HEK293T (cell line): Measurements from ENCODE around the gene KRT7.

Experiments
- CTCF ChIA-PET: fragments of 350-600 bp; formaldehyde crosslinking; extraction: SDS; loops from one replicate; lab custom pipeline; 2021; ENCODE audit warnings: antibody characterized with exemption, inconsistent platforms; lab: Yijun Ruan, JAX
- POLR2A ChIA-PET: fragments of 350-600 bp; formaldehyde crosslinking; extraction: SDS; loops from one replicate; lab custom pipeline; 2020; ENCODE audit warnings: antibody characterized with exemption, inconsistent platforms; lab: Yijun Ruan, JAX
- DNase-seq: peaks from one replicate; pipeline ENCODE4 v3.0.0; 2012; ENCODE audit warnings: mixed read lengths; ENCODE audit errors: extremely low spot score
- ARNT ChIP-seq: fragments of 450-650 bp; IDR thresholded peaks from 2 replicates; pipeline ENCODE4 v1.6.1; 2017; ENCODE audit warnings: mild to moderate bottlenecking
- BHLHE40 ChIP-seq: fragments of 450-650 bp; IDR thresholded peaks from 2 replicates; pipeline ENCODE4 v1.6.1; 2016; ENCODE audit warnings: mild to moderate bottlenecking, moderate library complexity, borderline replicate concordance
- CTBP1 ChIP-seq: fragments of 450-650 bp; IDR thresholded peaks from 2 replicates; pipeline ENCODE4 v1.6.1; 2016; ENCODE audit warnings: borderline replicate concordance
- ELF4 ChIP-seq: fragments of 450-650 bp; IDR thresholded peaks from 2 replicates; pipeline ENCODE4 v1.6.1; 2017; ENCODE audit warnings: antibody characterized with exemption
- FOXA1 ChIP-seq: fragments of 450-650 bp; IDR thresholded peaks from 2 replicates; pipeline ENCODE4 v1.6.1; 2016; ENCODE audit warnings: mild to moderate bottlenecking
- FOXK2 ChIP-seq: fragments of 450-650 bp; IDR thresholded peaks from 2 replicates; pipeline ENCODE4 v1.6.1; 2016; ENCODE audit warnings: mild to moderate bottlenecking
- FOXM1 ChIP-seq: fragments of 450-650 bp; IDR thresholded peaks from 2 replicates; pipeline ENCODE4 v1.6.1; 2017; ENCODE audit warnings: mild to moderate bottlenecking, borderline replicate concordance
- HDGF ChIP-seq: fragments of 450-650 bp; IDR thresholded peaks from 2 replicates; pipeline ENCODE4 v1.6.1; 2017; ENCODE audit warnings: antibody characterized with exemption, borderline replicate concordance
- L3MBTL2 ChIP-seq: fragments of 450-650 bp; conservative IDR thresholded peaks from 2 replicates; pipeline ENCODE4 v1.6.1; 2016; ENCODE audit warnings: mild to moderate bottlenecking
- LEF1 ChIP-seq: fragments of 450-650 bp; IDR thresholded peaks from 2 replicates; pipeline ENCODE4 v1.6.1; 2017; ENCODE audit warnings: mild to moderate bottlenecking, borderline replicate concordance
- NFRKB ChIP-seq: fragments of 450-650 bp; IDR thresholded peaks from 2 replicates; pipeline ENCODE4 v1.6.1; 2016; ENCODE audit warnings: mild to moderate bottlenecking, moderate library complexity
- PKNOX1 ChIP-seq: fragments of 450-650 bp; IDR thresholded peaks from 2 replicates; pipeline ENCODE4 v1.6.1; 2016
- SP1 ChIP-seq: fragments of 450-650 bp; IDR thresholded peaks from 2 replicates; pipeline ENCODE4 v1.6.1; 2017
- SUZ12 ChIP-seq: fragments of 450-650 bp; IDR thresholded peaks from 2 replicates; pipeline ENCODE4 v1.6.1; 2016; ENCODE audit warnings: mild to moderate bottlenecking
- TARDBP ChIP-seq: fragments of 450-650 bp; IDR thresholded peaks from 2 replicates; pipeline ENCODE4 v1.6.1; 2016
- ZNF384 ChIP-seq: fragments of 450-650 bp; IDR thresholded peaks from 2 replicates; pipeline ENCODE4 v1.6.1; 2016

Gene KRT7

GRCh38 chr12:52221912-52222457 lies 11.1 kb upstream of the KRT7 start:
- TF ChIP-seq NFRKB (no peak), FOXA1 (no peak), CTBP1 (no peak), ARNT (no peak), TARDBP (no peak), ELF4 (no peak), PKNOX1 (no peak), HDGF (no peak), ZNF384 (no peak), FOXM1 (no peak)
- ChIA-PET CTCF (interaction anchor here (0.6 to 3.9 kb wide), 32 partner anchors 8 to 659 kb away, joined by 3 to 25 read pairs (median 4); no protein-coding TSS in a partner anchor), POLR2A (no interaction called here)
- DNase-seq: peak; percentile 57

DNA sequence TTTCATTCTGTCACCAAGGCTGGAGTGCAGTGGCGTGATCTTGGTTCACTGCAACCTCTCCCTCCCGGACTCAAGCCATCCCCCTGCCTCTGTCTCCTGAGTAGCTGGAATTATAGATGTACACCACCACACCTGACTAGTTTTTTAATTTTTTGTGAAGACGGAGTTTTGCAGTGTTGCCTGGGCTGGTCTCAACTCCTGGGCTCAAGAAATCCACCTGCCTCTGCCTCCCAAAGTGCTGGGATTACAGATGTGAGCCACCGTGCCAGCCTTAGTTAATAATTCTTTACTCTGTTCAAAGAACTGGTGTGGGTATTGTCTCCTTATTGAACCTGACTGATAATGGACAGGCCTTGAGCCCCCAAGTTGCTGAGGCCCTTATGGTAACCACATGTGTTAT lies 10.4 kb upstream of the KRT7 start:
- ChIA-PET CTCF (interaction anchor here (0.6 to 3.9 kb wide), 18 partner anchors 9 to 658 kb away, joined by 3 to 25 read pairs (median 4); no protein-coding TSS in a partner anchor), POLR2A (no interaction called here)
- TF ChIP-seq SUZ12 (no peak), PKNOX1 (no peak), ELF4 (no peak), CTBP1 (no peak), ZNF384 (no peak), ARNT (no peak), BHLHE40 (no peak), NFRKB (no peak), L3MBTL2 (no peak), SP1 (no peak), TARDBP (no peak)
- no peak for DNase-seq

DNA sequence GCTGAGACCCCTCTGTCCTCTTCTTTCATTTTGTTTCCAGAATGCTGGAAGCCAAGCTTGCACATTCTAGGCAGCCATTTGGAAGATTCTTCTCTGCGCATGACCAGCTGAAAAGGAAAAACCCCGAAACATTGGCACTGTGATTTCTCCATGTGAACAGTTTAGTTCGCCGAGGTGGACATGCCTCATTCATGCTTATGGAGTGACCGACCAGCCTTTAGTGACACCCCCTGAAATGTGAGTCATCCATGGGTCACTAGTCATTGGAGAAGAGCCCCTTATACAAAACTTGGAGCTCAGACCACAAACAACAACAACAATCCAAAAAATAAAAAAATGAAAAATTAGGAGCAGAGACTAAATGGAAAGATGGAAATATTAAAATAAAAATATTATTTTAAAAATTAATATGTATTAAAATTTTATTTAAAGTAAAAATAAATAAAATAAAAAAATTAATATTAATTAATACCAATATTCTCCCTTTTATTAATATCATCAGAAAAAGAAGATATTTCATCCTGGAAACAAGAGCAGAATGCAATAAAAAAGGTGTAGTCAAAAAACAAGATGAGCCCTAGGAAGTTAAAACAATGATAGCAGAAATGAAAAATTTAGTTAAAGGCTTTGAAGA lies 9.5 kb upstream of the KRT7 start:
- TF ChIP-seq FOXA1 (no peak), SP1 (no peak), NFRKB (no peak), L3MBTL2 (no peak), LEF1 (no peak), ZNF384 (no peak), ARNT (no peak), PKNOX1 (no peak), ELF4 (no peak), FOXK2 (no peak), SUZ12 (no peak), BHLHE40 (no peak), HDGF (no peak)
- DNase-seq: no peak
- CTCF ChIA-PET: interaction anchor here (2.4 kb wide), 1 partner anchor 10 kb away, joined by 8 read pairs; no protein-coding TSS in a partner anchor
- POLR2A ChIA-PET: no interaction called here

GRCh38 chr12:52224151-52224550 lies 8.9 kb upstream of the KRT7 start:
- TF ChIP-seq FOXM1 (no peak), BHLHE40 (no peak), TARDBP (no peak), FOXK2 (no peak), ELF4 (no peak), ARNT (no peak), PKNOX1 (no peak), FOXA1 (no peak), NFRKB (no peak), ZNF384 (no peak), SP1 (no peak), L3MBTL2 (no peak), CTBP1 (no peak), SUZ12 (no peak), HDGF (no peak), LEF1 (no peak)
- CTCF ChIA-PET: interaction anchor here (1.6 to 2.4 kb wide), 2 partner anchors 11 to 55 kb away, joined by 4 to 8 read pairs; no protein-coding TSS in a partner anchor
- POLR2A ChIA-PET: no interaction called here
- no peak for DNase-seq

DNA sequence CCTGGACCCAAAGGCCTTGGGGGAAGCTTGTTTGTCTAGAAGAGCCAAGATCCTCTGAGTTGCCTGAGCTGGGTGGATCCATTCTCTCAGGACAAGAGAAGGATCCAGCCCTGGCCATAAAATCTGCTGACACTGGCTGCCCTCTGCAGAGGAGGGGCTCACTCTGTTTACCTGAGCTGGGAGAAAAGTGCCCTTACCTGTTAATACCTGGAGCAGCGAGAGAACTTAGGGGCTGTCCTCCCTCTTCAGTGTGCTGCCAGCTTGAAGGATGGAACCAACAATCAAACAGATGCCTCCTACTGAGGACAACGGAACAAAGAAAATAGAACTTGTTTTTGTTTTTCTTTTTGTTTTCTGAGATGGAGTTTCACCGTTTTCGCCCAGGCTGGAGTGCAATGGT lies 7.3 kb upstream of the KRT7 start:
- ChIA-PET CTCF (interaction anchor here (2.4 kb wide), 1 partner anchor 12 kb away, joined by 8 read pairs; no protein-coding TSS in a partner anchor), POLR2A (interaction anchor here (0.8 kb wide), 1 partner anchor 10 kb away, joined by 3 read pairs; no protein-coding TSS in a partner anchor)
- DNase-seq: no peak
- TF ChIP-seq BHLHE40: no peak
- TF ChIP-seq SP1: no peak
- TF ChIP-seq FOXM1: no peak
- no peak for TF ChIP-seq ZNF384
- TF ChIP-seq FOXA1: no peak
- no peak for TF ChIP-seq L3MBTL2
- no peak for TF ChIP-seq LEF1
- TF ChIP-seq SUZ12: no peak
- no peak for TF ChIP-seq HDGF
- no peak for TF ChIP-seq PKNOX1
- no peak for TF ChIP-seq ARNT
- no peak for TF ChIP-seq TARDBP
- no peak for TF ChIP-seq ELF4
- no peak for TF ChIP-seq NFRKB
- no peak for TF ChIP-seq CTBP1
- TF ChIP-seq FOXK2: no peak
